ENCODE results near the gene B3GALT6. TPM values are rescaled to one million over a fixed set of nuclear protein-coding genes. Genes with fewer than 3 reads are reported as not detected.

The B3GALT6 gene
- total and polyA plus RNA-seq, 2 experiments from 2014 or later, result 6.5 to 52.5 TPM

DNA sequence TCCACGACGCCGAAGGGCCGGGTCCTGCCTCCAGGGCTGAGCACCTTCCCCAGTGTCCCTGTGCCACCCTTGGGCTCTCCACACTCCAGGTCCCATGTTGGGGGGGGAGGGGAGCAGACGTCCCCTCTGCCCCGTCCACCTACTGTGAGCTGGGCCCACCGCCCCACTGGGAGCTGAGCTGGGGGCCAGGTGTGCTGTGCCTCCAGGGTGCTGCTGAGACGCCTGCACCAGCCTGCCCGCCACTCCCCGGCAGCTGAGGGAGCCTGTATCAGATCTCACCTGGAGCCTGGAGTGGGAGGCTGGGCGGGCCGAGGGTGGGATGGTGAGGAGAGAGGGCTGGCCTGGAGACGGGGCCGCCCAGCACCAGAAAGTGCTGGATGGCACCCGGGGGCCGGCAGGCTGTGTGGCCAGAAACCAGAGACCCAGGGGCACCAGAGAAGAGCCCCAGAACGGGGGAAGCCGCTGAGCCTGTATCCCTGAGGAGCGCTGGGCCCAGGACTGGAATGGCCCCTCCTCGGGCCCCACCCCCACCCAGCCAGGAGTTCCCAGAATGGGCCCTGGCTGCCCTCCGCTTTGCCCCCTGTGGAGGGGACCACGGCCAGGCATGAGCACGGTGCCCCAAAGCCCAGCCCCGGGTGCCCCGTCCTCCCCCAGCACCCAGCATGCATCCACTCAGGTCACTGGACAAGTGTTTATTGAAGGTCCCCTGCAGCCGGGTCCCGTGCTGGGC, 29.0 kb upstream of the B3GALT6 start:
- no peak for DNase-seq
- Histone ChIP-seq H3K27ac (no peak overlapping the region), H3K36me3 (ENCODE audit: low read depth) (no peaks in the 10 kb centered on the region), H3K9me2 (ENCODE audit: insufficient read depth) (no peaks in the 10 kb centered on the region), H3K27me3 (replicated peaks; ENCODE audit: insufficient read depth) (no peaks in the 10 kb centered on the region), H3K4me1 (ENCODE audit: insufficient read depth) (no peaks in the 10 kb centered on the region), H3K4me3 (no peak overlapping the region), H3K9ac (no peak overlapping the region), H4K20me1 (ENCODE audit: insufficient read depth) (no peaks in the 10 kb centered on the region), H3K4me2 (ENCODE audit: unreplicated experiment) (no peak overlapping the region), H3K9me3 (ENCODE audit: low read depth) (no peaks in the 10 kb centered on the region), H2AFZ (no peak overlapping the region), H3F3A (ENCODE audit: insufficient read depth) (no peaks in the 10 kb centered on the region), H3K79me2 (ENCODE audit: insufficient read depth) (no peaks in the 10 kb centered on the region)
- WGBS, 2 experiments (ENCODE audit: low coverage in 1 of 2, low lambda C conversion rate in 2 of 2, missing lambda C conversion rate in 2 of 2), result 52 to 61% methylated on average over 17 to 24 of the region's 27 CpGs
- no peak for TF ChIP-seq EZH2phosphoT487 (IDR thresholded peaks at IDR 0.05; ENCODE audit: insufficient read depth, low read depth)
- TF ChIP-seq EZH2 (IDR thresholded peaks at IDR 0.05; ENCODE audit: insufficient read depth, poor library complexity, severe bottlenecking), result no peak
- in situ Hi-C loops (cut with MboI), result no loop called here

GRCh38 chr1:1203561-1204424, 28.2 kb upstream of the B3GALT6 start:
- no peak overlapping the region for H2AFZ ChIP-seq
- in situ Hi-C loops (cut with MboI), result no loop called here
- H3K9me3 ChIP-seq (ENCODE audit: low read depth), result no peaks in the 10 kb centered on the region
- no peak overlapping the region for H3K9ac ChIP-seq
- TF ChIP-seq EZH2phosphoT487 (IDR thresholded peaks at IDR 0.05; ENCODE audit: insufficient read depth, low read depth), result no peak
- no peak for TF ChIP-seq EZH2 (IDR thresholded peaks at IDR 0.05; ENCODE audit: insufficient read depth, poor library complexity, severe bottlenecking)
- no peak overlapping the region for H3K4me2 ChIP-seq (ENCODE audit: unreplicated experiment)
- no peaks in the 10 kb centered on the region for H3K79me2 ChIP-seq (ENCODE audit: insufficient read depth)
- no peak for DNase-seq
- no peaks in the 10 kb centered on the region for H4K20me1 ChIP-seq (ENCODE audit: insufficient read depth)
- H3K27me3 ChIP-seq (replicated peaks; ENCODE audit: insufficient read depth), result no peaks in the 10 kb centered on the region
- no peak overlapping the region for H3K4me3 ChIP-seq
- H3K27ac ChIP-seq, result no peak overlapping the region
- WGBS, 2 experiments (ENCODE audit: low coverage in 1 of 2, low lambda C conversion rate in 2 of 2, missing lambda C conversion rate in 2 of 2), result 65 to 70% methylated on average over 32 to 48 of the region's 49 CpGs
- no peaks in the 10 kb centered on the region for H3K4me1 ChIP-seq (ENCODE audit: insufficient read depth)
- no peaks in the 10 kb centered on the region for H3K36me3 ChIP-seq (ENCODE audit: low read depth)
- H3K9me2 ChIP-seq (ENCODE audit: insufficient read depth), result no peaks in the 10 kb centered on the region
- no peaks in the 10 kb centered on the region for H3F3A ChIP-seq (ENCODE audit: insufficient read depth)

- Histone ChIP-seq H3K79me2 (ENCODE audit: insufficient read depth) (no peaks in the 10 kb centered on the region), H3K4me2 (ENCODE audit: unreplicated experiment) (no peak overlapping the region), H3K4me1 (ENCODE audit: insufficient read depth) (no peaks in the 10 kb centered on the region), H3F3A (ENCODE audit: insufficient read depth) (no peaks in the 10 kb centered on the region), H3K27ac (no peak overlapping the region), H3K4me3 (no peak overlapping the region), H3K9ac (no peak overlapping the region), H4K20me1 (ENCODE audit: insufficient read depth) (no peaks in the 10 kb centered on the region), H2AFZ (no peak overlapping the region), H3K9me3 (ENCODE audit: low read depth) (no peaks in the 10 kb centered on the region), H3K36me3 (ENCODE audit: low read depth) (no peaks in the 10 kb centered on the region), H3K9me2 (ENCODE audit: insufficient read depth) (no peaks in the 10 kb centered on the region), H3K27me3 (replicated peaks; ENCODE audit: insufficient read depth) (no peaks in the 10 kb centered on the region)
- TF ChIP-seq EZH2phosphoT487 (IDR thresholded peaks at IDR 0.05; ENCODE audit: insufficient read depth, low read depth), result no peak
- TF ChIP-seq EZH2 (IDR thresholded peaks at IDR 0.05; ENCODE audit: insufficient read depth, poor library complexity, severe bottlenecking), result no peak
- in situ Hi-C loops (cut with MboI), result no loop called here
- 85 to 87% methylated on average over 6 to 8 of the region's 8 CpGs for whole genome bisulfite sequencing, 2 experiments (ENCODE audit: low coverage in 1 of 2, low lambda C conversion rate in 2 of 2, missing lambda C conversion rate in 2 of 2)
- no peak for DNase-seq
Measured at GRCh38 chr1:1204425-1204920, 27.6 kb upstream of the B3GALT6 start.

DNA sequence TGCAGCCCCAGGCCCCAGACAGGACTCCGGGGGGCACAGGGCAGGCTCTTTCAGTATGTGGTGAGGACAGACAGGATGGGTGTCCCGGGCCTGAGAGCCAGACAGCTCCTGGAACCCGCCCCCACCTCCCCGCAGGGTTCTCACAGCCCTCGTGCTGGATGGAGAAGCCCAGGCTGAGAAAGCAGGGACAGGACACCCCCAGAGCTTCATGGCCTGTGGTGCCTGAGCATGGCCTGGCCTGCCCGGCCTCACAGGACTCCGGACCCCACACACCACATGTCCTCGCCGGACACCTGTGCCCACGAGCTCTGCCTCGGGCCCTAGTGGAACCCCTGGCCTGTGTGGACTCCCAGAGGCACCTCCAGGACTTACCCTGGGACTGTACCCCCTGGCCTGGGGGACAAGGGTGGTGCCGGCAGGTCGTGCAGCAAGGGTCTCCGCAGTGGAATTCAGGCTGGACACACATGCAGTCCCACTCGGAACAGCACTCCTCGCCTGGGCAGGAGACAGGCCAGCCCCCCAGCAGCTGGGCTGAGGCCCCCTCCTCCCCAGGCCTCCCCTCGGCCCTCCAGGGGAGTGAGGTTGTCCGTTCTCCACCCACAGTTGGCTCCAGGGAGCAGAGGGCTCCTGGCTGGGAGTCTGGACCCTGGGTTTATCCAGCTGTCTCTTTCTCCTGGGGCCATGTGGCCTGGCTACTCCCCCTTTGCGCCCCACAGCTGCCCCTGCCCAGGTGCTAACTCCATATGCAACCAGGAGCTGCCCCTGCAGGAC, 26.9 kb upstream of the B3GALT6 start:
- Histone ChIP-seq H3K27ac (no peak overlapping the region), H3K4me2 (ENCODE audit: unreplicated experiment) (no peak overlapping the region), H3K4me3 (no peak overlapping the region), H2AFZ (no peak overlapping the region), H4K20me1 (ENCODE audit: insufficient read depth) (no peaks in the 10 kb centered on the region), H3K4me1 (ENCODE audit: insufficient read depth) (no peaks in the 10 kb centered on the region), H3F3A (ENCODE audit: insufficient read depth) (no peaks in the 10 kb centered on the region), H3K9me2 (ENCODE audit: insufficient read depth) (no peaks in the 10 kb centered on the region), H3K36me3 (ENCODE audit: low read depth) (no peaks in the 10 kb centered on the region), H3K9ac (no peak overlapping the region), H3K9me3 (ENCODE audit: low read depth) (no peaks in the 10 kb centered on the region), H3K27me3 (replicated peaks; ENCODE audit: insufficient read depth) (no peaks in the 10 kb centered on the region), H3K79me2 (ENCODE audit: insufficient read depth) (no peaks in the 10 kb centered on the region)
- in situ Hi-C loops (cut with MboI), result no loop called here
- 77 to 86% methylated on average over 13 to 17 of the region's 19 CpGs for WGBS, 2 experiments (ENCODE audit: low coverage in 1 of 2, low lambda C conversion rate in 2 of 2, missing lambda C conversion rate in 2 of 2)
- no peak for DNase-seq
- TF ChIP-seq EZH2phosphoT487 (IDR thresholded peaks at IDR 0.05; ENCODE audit: insufficient read depth, low read depth) (no peak), EZH2 (IDR thresholded peaks at IDR 0.05; ENCODE audit: insufficient read depth, poor library complexity, severe bottlenecking) (no peak)
